Immature natural killer cell (primary cell): ENCODE data around the gene PREX1. TPM values are rescaled to one million over a fixed set of nuclear protein-coding genes. Genes with fewer than 3 reads are reported as not detected.
A peak's percentile ranks its signal among the peaks of the same experiment; 100 is the strongest.

Experiments used
- DNase-seq, 3 donors: peaks; one replicate each; pipeline ENCODE4 v3.0.0; 2022; ENCODE audit warnings: mixed read lengths in 1 of 3
- H3K27ac Mint-ChIP-seq, 6 donors: one replicate each; pipeline ENCODE4 v1.8.0; 2020; ENCODE audit warnings: mixed read lengths in 6 of 6, mild to moderate bottlenecking in 5 of 6, inconsistent platforms in 4 of 6, moderate library complexity in 3 of 6
- H3K27me3 Mint-ChIP-seq, 3 donors: one replicate each; pipeline ENCODE4 v1.8.0; 2020 to 2021; ENCODE audit warnings: low read depth in 3 of 3, mild to moderate bottlenecking in 3 of 3, mixed read lengths in 3 of 3, moderate library complexity in 3 of 3, inconsistent platforms in 1 of 3
- H3K36me3 Mint-ChIP-seq, 3 donors: one replicate each; pipeline ENCODE4 v1.8.0; 2020; ENCODE audit warnings: mixed read lengths in 3 of 3, inconsistent platforms in 2 of 3, mild to moderate bottlenecking in 2 of 3
- H3K4me1 Mint-ChIP-seq, 2 donors: one replicate each; pipeline ENCODE4 v1.8.0; 2020; ENCODE audit warnings: inconsistent platforms in 2 of 2, mild to moderate bottlenecking in 2 of 2, mixed read lengths in 2 of 2, moderate library complexity in 1 of 2
- H3K4me3 Mint-ChIP-seq, 5 donors: one replicate each; pipeline ENCODE4 v1.8.0; 2020; ENCODE audit warnings: mild to moderate bottlenecking in 5 of 5, mixed read lengths in 5 of 5, inconsistent platforms in 3 of 5, moderate library complexity in 3 of 5
- H3K9me3 Mint-ChIP-seq, 6 donors: one replicate each; pipeline ENCODE4 v1.8.0; 2020; ENCODE audit warnings: mild to moderate bottlenecking in 6 of 6, mixed read lengths in 6 of 6, inconsistent platforms in 4 of 6, moderate library complexity in 3 of 6
- polyA plus RNA-seq, 3 donors: library from polyadenylated mRNA; unstranded; fragments of 300-500 nt; fragmentation: Illumina TruSeq; gene quantifications; one replicate each; pipeline ENCODE4 v1.2.3, GENCODE V29; 2021

The PREX1 gene
- polyA plus RNA-seq, 3 donors from 2014 or later = 30.5 to 94.3 (median 54.9) TPM

DNA sequence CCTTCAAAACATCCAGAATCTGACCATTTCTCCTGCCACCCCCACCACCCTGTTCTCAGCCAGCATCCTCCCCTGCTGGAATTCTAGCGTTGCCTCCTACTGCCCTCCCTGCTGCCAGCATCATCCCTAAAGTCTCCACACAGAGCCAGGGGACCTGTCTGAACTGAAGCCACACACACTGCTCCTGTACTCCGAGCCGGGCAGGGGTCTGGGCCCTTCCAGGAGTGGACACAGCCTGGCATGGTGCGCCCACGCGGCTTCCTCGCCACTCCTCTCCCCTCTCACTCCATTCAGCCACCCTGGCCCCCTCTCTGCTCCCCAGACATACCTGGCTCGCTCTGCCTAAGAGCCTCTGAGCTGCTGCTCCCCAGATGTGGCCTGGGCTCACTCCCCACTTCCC, 155.5 kb downstream of the PREX1 start:
- H3K36me3 Mint-ChIP-seq = peaks cover 18 to 69% (median 28%) of the 10 kb centered on the region in 3 donors
- H3K4me3 Mint-ChIP-seq = peak overlapping the region in 1 of 5 donors; percentile 5
- H3K9me3 Mint-ChIP-seq = peaks cover 0 to 2% (median 0%) of the 10 kb centered on the region in 6 donors
- no peak for DNase-seq
- peaks cover 34 to 56% of the 10 kb centered on the region in 2 donors for H3K4me1 Mint-ChIP-seq
- H3K27me3 Mint-ChIP-seq = peaks cover 0 to 45% (median 32%) of the 10 kb centered on the region in 3 donors
- H3K27ac Mint-ChIP-seq = peak overlapping the region in 5 of 6 donors; percentile 20 to 86 (median 80)

DNA sequence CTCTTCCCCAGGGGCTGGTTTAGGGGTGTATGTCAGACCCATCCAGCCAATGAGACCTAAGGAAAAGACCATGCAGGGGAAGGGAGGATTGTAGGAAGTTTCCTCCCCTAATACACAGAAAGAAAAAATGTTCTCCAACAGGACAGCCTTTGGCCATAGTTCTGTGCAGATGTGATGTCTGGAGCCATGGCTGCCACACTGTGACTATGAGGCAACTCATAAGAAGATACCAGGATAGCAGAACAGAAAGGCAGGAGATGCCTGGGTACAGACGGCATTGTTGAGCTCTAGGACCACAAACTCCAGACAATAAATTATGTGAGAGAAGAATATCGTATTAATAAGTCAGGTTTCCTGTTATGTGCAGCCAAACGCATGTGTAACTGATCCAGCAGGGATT, 156.7 kb downstream of the PREX1 start:
- H3K9me3 Mint-ChIP-seq = peaks cover 0 to 2% (median 0%) of the 10 kb centered on the region in 6 donors
- H3K4me1 Mint-ChIP-seq = peaks cover 38 to 63% of the 10 kb centered on the region in 2 donors
- peaks cover 0 to 49% (median 38%) of the 10 kb centered on the region in 3 donors for H3K27me3 Mint-ChIP-seq
- DNase-seq = no peak
- H3K27ac Mint-ChIP-seq = peak overlapping the region in 4 of 6 donors; percentile 37 to 85 (median 51)
- no peak overlapping the region for H3K4me3 Mint-ChIP-seq
- peaks cover 23 to 68% (median 32%) of the 10 kb centered on the region in 3 donors for H3K36me3 Mint-ChIP-seq

DNA sequence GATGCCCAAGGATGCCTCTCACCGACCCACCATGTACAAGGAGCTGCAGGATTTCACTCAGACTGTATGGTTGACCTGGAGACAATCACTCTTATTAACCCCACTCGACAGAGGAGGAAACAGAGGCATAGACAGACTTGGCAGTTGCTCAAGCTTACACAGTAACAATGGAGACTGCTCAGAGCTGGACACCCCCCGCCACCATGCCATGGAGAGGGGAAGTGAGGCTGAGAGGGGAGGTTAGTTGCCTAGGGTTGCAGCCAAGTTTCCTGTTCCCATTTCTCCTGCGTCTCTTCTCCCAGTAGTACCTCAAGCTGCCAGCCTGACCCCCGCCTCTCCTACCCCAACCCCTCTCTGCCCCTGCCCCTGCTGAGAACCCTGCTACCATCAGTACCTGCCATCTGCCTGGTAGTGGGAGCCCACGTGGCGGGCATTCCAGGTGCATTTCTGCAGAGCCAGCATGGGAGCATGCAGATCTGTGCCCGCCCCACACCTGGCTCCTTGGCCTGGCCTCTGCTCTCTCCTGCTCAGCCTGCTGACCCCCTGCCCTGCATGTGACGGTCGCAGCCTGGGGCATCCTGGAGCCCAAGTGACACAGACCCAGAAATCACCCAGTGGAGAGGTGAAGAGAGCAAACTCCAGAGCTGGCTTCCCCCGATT, 157.7 kb downstream of the PREX1 start:
- Mint-ChIP-seq H3K4me1 (peaks cover 34 to 69% of the 10 kb centered on the region in 2 donors), H3K27ac (peak overlapping the region in 4 of 6 donors; percentile 3 to 85 (median 44)), H3K9me3 (peaks cover 0 to 2% (median 0%) of the 10 kb centered on the region in 6 donors), H3K4me3 (no peak overlapping the region), H3K36me3 (peaks cover 19 to 64% (median 28%) of the 10 kb centered on the region in 3 donors), H3K27me3 (peaks cover 0 to 48% (median 32%) of the 10 kb centered on the region in 3 donors)
- DNase-seq = no peak

DNA sequence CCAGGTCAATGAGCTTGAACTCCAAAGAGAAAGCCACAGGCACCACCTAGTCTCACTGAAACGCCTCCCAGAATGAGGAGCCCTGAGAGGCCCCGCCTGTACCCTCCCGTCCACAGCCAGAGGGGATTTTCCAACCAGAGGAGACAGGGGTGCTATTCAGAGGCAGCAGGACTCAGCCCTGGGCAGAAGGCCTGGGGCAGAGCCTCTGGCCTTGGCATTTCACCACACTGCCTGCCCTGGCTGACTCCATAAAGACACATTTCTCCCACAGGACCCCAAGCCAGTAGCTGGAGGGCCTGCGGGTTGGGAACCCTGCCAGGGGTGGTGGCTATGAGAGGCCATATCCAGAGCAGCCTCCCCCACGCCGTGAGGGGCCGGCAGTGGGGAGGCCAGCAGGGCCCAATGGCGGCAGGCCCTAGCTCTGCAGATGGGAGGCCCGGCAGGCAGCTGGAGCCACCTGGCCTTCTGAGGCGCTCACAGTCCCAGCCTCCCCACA, 159.3 kb downstream of the PREX1 start:
- Mint-ChIP-seq H3K4me3 (no peak overlapping the region), H3K9me3 (peaks cover 0 to 2% (median 0%) of the 10 kb centered on the region in 6 donors), H3K36me3 (peaks cover 19 to 60% (median 26%) of the 10 kb centered on the region in 3 donors), H3K27me3 (peaks cover 0 to 48% (median 35%) of the 10 kb centered on the region in 3 donors), H3K4me1 (peaks cover 32 to 63% of the 10 kb centered on the region in 2 donors), H3K27ac (peak overlapping the region in 2 of 6 donors; percentile 28 to 69)
- no peak for DNase-seq

DNA sequence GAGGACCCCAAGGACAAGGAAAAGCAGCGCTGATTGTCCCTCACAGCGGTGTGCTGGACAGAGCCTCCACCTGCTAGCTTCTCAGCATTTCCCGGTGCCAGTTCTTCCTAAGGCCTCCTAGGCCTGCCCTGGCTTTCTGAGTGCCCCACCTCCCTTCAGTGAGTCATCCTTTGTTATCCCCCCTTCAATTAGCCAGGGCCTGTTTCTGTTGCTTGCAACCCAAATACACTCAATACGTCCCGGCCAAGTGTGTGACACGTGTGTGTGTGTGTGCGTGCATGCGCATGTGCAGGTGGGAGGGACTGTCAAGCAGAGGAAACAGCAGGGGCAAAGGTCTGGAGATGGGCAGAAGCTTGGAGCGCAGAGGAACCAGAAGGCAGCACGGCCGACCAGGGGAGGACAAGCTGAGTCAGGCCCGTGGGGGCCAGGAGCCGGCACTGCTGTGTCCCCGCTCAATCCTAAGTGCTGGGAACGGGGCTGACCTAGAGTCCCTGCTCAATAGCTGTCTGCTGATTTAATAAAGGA, 159.8 kb downstream of the PREX1 start:
- DNase-seq = no peak
- peak overlapping the region in 3 of 6 donors; percentile 46 to 80 (median 77) for H3K27ac Mint-ChIP-seq
- H3K4me3 Mint-ChIP-seq = no peak overlapping the region
- peaks cover 0 to 2% (median 0%) of the 10 kb centered on the region in 6 donors for H3K9me3 Mint-ChIP-seq
- H3K27me3 Mint-ChIP-seq = peaks cover 0 to 46% (median 35%) of the 10 kb centered on the region in 3 donors
- H3K4me1 Mint-ChIP-seq = peaks cover 31 to 63% of the 10 kb centered on the region in 2 donors
- peaks cover 19 to 56% (median 21%) of the 10 kb centered on the region in 3 donors for H3K36me3 Mint-ChIP-seq

DNA sequence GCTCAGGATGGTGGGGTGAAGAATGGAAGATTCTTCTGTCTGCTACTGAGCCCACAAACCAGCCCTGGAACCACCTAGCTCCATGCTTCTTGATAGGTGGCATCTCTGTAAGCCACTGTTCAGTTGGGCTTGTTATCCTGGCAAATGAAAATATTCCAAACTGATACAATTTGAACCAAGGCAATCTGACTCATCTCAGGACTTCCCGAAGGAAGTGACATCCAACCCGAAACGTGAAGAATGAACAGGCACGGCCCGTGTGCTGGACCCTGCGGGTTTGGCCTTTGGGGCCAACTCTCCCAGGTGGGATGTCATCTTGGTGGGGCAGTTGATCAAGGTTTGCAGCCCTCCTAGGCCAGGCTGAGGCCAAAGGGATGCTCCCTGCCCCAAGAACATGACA, 160.3 kb downstream of the PREX1 start:
- H3K36me3 Mint-ChIP-seq = peaks cover 18 to 51% (median 19%) of the 10 kb centered on the region in 3 donors
- no peak overlapping the region for H3K4me3 Mint-ChIP-seq
- DNase-seq = no peak
- H3K27me3 Mint-ChIP-seq = peaks cover 0 to 44% (median 35%) of the 10 kb centered on the region in 3 donors
- H3K9me3 Mint-ChIP-seq = no peaks in the 10 kb centered on the region
- H3K27ac Mint-ChIP-seq = peak overlapping the region in 1 of 6 donors; percentile 80
- H3K4me1 Mint-ChIP-seq = peaks cover 32 to 62% of the 10 kb centered on the region in 2 donors

DNA sequence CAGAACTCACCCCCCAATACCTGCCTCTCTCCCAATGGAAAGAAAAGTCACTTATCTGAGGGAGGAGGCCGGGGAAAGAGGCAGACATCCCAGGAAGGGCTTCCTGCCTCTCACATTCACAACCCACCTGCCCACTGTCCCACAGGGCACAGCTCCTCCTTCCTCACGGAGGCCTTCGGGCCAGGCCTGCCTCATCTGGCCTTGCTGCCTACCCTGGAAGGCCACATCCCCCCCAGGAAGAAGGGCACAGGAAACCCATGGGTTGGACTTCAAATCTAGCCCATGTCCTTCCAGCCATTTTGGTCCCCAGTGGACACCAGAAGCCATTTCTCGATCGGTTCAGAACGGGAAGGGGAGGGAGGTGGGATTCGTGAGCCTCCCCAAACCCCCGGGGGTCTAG, 162.0 kb downstream of the PREX1 start:
- H3K4me3 Mint-ChIP-seq = no peak overlapping the region
- H3K9me3 Mint-ChIP-seq = no peaks in the 10 kb centered on the region
- H3K4me1 Mint-ChIP-seq = peaks cover 27 to 56% of the 10 kb centered on the region in 2 donors
- DNase-seq = no peak
- H3K36me3 Mint-ChIP-seq = peaks cover 12 to 41% (median 13%) of the 10 kb centered on the region in 3 donors
- peak overlapping the region in 1 of 6 donors; percentile 61 for H3K27ac Mint-ChIP-seq
- peaks cover 0 to 33% (median 25%) of the 10 kb centered on the region in 3 donors for H3K27me3 Mint-ChIP-seq

DNA sequence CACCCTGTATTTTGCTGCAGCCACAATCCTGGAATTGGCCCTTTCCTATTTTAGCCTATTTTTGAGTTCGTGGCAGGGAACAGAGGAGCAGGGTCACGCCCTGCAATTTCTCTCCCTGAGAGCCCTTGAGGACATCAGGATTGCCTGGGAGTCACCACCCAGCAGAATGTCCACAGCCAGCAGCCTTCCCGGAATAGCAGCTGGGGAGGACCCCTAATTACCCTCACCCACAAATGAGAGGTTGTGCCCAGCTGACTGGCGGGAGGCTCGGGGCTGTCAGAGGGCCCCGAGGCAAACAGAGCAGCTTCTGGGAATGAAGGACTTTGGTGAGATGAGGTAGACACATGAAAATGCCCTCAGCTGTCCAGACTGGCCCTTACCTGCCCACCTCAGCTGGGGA, 165.1 kb downstream of the PREX1 start:
- Mint-ChIP-seq H3K36me3 (peaks cover 18 to 55% (median 30%) of the 10 kb centered on the region in 3 donors), H3K27me3 (peaks cover 2 to 34% (median 21%) of the 10 kb centered on the region in 3 donors), H3K4me3 (peak overlapping the region in 1 of 5 donors; percentile 5), H3K27ac (peak overlapping the region in 4 of 6 donors; percentile 44 to 63 (median 52)), H3K9me3 (no peaks in the 10 kb centered on the region), H3K4me1 (peaks cover 50 to 72% of the 10 kb centered on the region in 2 donors)
- no peak for DNase-seq

DNA sequence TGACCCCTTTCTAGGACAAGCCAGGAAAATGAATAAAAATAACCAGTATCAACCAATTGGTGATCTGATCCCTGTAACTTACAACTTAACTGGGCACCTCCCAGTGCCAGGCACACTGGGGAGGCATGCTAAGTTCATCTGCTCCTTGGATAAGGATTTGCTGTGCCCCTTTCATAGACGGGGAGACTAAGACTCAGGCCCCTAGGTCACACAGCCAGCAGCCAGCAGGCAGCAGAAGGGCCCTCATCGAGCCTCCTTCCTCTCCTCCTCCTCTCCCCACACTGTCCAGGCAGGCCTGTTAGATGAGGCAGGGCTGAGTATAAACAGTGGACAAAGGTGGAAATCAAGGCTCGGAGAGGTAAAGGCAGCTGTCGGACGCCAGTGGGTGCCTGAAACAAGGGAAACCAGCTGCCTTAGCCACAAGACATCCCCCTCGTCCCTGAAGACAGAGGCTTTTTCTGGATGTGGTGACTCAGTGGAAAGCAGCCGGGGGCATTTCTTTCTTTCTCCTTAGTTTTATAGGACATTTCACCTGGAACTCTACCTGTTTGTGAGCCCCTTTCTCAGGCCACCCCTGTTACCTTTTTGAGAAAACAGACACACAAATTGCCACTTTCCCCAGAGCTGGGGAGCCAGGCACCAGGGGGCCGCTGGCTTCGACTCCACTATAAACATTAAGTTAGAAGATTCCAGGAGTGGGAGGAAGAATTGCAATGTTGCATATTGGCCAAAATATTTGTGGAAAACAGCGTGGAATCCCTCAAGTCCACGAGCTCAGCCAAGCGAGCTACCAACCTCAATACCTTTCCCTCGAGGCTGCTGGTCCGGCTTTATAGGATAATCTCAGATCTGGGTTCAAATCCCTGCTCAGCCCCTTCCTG, 166.0 kb downstream of the PREX1 start:
- H3K27ac Mint-ChIP-seq = peak overlapping the region; percentile 31 to 78 (median 62)
- peaks cover 17 to 55% (median 30%) of the 10 kb centered on the region in 3 donors for H3K36me3 Mint-ChIP-seq
- peaks cover 4 to 34% (median 21%) of the 10 kb centered on the region in 3 donors for H3K27me3 Mint-ChIP-seq
- H3K9me3 Mint-ChIP-seq = no peaks in the 10 kb centered on the region
- H3K4me1 Mint-ChIP-seq = peaks cover 49 to 71% of the 10 kb centered on the region in 2 donors
- H3K4me3 Mint-ChIP-seq = no peak overlapping the region
- no peak for DNase-seq

DNA sequence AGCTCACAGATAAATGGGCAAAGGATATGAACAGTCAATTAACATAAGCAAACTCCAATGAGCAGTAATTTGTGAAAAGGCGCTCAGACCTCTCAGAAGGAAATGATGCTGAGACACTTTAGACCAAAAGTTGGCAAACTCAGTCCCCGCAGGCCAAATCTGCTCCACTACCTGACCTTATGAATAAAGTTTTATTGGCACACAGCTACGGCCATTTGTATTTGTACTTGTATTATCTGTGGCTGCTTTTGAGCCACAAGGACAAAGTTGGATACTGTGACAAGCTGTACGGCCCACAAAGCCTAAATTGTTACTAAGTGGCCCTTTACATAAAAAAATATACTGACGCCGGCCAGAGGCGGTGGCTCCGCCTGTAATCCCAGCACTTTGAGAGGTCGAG, 167.0 kb downstream of the PREX1 start:
- H3K9me3 Mint-ChIP-seq = no peaks in the 10 kb centered on the region
- H3K27ac Mint-ChIP-seq = peak overlapping the region in 1 of 6 donors; percentile 21
- H3K4me3 Mint-ChIP-seq = no peak overlapping the region
- H3K4me1 Mint-ChIP-seq = peaks cover 49 to 69% of the 10 kb centered on the region in 2 donors
- H3K27me3 Mint-ChIP-seq = peaks cover 11 to 41% (median 24%) of the 10 kb centered on the region in 3 donors
- no peak for DNase-seq
- peaks cover 26 to 64% (median 38%) of the 10 kb centered on the region in 3 donors for H3K36me3 Mint-ChIP-seq

DNA sequence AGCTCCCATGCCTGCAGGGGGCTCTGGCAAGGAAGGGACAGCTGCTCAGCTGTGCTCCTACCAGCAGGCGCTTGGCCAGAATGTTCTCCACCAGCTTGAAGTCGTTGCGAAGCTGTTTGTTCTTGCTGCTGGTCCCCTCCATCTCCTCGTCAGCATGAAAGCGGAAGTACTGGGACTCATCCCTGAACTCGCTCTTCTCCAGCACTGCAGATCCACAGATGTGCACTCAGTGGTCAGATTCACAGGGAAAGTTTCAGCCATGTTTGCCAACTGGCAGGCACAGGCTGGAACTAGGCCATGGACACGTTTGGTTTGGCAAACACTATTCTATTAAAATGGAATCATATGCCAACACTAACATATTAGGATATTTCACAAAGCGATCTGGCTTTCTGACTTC, 167.9 kb downstream of the PREX1 start:
- H3K27me3 Mint-ChIP-seq = peaks cover 12 to 47% (median 24%) of the 10 kb centered on the region in 3 donors
- peaks cover 26 to 62% (median 39%) of the 10 kb centered on the region in 3 donors for H3K36me3 Mint-ChIP-seq
- no peaks in the 10 kb centered on the region for H3K9me3 Mint-ChIP-seq
- no peak overlapping the region for H3K4me3 Mint-ChIP-seq
- DNase-seq = no peak
- H3K27ac Mint-ChIP-seq = peak overlapping the region in 4 of 6 donors; percentile 21 to 82 (median 52)
- H3K4me1 Mint-ChIP-seq = peaks cover 51 to 63% of the 10 kb centered on the region in 2 donors

DNA sequence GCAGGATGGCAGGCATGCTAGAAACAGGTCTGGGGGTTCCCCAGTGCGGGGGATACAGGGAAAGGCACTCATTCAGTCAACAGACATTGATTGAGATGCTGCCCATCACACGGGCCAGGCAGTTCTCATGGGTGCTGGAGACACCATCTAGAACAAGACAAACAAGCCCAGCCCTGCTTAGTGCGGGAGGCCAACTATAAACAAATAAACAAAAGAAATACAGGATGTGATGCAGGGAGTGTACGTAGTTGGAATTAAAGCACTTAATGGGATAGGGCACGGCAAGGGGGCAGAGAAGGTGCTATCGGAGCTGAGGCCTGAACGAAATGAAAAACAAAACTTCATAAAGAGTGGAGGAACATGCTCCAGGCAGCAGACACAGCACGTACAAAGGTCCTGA, 169.3 kb downstream of the PREX1 start:
- Mint-ChIP-seq H3K9me3 (no peaks in the 10 kb centered on the region), H3K4me1 (peaks cover 42 to 55% of the 10 kb centered on the region in 2 donors), H3K27ac (peak overlapping the region in 5 of 6 donors; percentile 9 to 72 (median 35)), H3K36me3 (peaks cover 26 to 56% (median 35%) of the 10 kb centered on the region in 3 donors), H3K27me3 (peaks cover 16 to 45% (median 21%) of the 10 kb centered on the region in 3 donors), H3K4me3 (peak overlapping the region in 1 of 5 donors; percentile 2)
- no peak for DNase-seq

DNA sequence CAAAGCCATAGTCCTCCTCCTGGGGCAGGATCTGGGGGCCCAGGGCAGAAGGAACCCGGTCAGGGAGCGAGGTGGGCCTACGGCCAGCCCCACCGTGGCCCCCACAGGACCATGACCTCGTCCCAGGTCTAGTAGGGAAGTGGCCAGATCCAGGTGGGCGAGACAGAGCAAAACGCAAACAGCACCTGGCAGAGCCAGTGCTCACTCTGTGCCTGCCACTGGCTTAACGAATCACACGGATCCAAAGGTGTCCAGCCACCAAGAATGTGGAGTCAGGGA, 169.7 kb downstream of the PREX1 start:
- DNase-seq = no peak
- Mint-ChIP-seq H3K27ac (peak overlapping the region in 5 of 6 donors; percentile 9 to 77 (median 62)), H3K4me1 (peaks cover 40 to 51% of the 10 kb centered on the region in 2 donors), H3K9me3 (no peaks in the 10 kb centered on the region), H3K36me3 (peaks cover 26 to 55% (median 34%) of the 10 kb centered on the region in 3 donors), H3K4me3 (no peak overlapping the region), H3K27me3 (peaks cover 18 to 47% (median 21%) of the 10 kb centered on the region in 3 donors)
